Stomach (tissue), 4 donors: Measurements from ENCODE around the gene RBM19.

Source experiments
- POLR2AphosphoS5 ChIP-seq, 3 donors: sonication (generic); formaldehyde crosslinking; IDR thresholded peaks; one replicate each; pipeline ENCODE4 v1.6.1; 2016; ENCODE audit warnings: antibody characterized with exemption in 3 of 3
- TF ChIP-seq, protein P1 (sequence below), 7 experiments: fragments of 450-650 bp in 4 of 7; fragments of 200-600 bp in 3 of 7; sonication (generic) in 3 of 7; IDR thresholded peaks; one replicate each; pipeline ENCODE4 v1.5.1; 2016 to 2019; ENCODE audit warnings: antibody characterized with exemption in 7 of 7, control low read depth in 2 of 7, mild to moderate bottlenecking in 1 of 7

DNA sequence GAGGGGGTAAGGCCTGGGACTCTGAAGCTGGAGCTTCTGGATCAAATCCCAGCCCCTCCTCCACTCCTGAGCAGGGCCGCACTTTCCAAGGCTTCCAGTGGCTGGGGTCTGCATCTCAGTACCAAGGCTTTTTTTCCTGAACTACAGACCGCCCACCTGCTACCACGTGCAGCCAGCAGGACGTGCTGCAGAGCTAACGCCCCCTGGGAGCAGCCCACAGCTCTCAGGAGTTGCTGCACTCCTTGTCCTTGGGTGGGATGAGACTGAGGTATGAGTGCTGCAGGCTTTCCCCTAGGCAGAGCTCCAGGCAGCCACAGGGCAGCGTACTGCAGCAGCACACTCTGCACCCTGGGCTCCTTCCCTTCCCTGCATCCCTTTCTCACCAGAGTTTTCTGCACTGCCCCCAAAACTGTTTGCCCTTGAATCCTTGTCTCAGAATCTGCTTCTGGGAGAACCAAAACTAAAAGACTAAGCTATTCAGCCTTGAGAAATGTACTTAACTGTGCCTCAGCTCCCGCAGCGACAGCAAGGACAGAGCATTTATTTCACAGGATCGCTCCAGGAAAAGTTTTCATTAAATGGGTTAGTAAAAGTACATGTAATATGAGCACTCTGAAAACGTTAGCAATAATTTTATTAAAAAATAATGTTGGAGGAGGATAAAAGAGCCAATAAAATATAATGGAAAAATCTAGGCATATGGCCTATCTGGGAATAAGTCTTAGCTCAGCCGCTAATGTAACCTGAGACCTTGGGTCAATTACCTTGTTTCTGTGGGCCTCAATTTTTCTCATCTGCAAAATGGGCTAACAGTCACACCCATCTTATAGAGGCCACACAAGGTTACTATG is 25.5 kb downstream of the RBM19 start:
- TF ChIP-seq, protein P1, sequence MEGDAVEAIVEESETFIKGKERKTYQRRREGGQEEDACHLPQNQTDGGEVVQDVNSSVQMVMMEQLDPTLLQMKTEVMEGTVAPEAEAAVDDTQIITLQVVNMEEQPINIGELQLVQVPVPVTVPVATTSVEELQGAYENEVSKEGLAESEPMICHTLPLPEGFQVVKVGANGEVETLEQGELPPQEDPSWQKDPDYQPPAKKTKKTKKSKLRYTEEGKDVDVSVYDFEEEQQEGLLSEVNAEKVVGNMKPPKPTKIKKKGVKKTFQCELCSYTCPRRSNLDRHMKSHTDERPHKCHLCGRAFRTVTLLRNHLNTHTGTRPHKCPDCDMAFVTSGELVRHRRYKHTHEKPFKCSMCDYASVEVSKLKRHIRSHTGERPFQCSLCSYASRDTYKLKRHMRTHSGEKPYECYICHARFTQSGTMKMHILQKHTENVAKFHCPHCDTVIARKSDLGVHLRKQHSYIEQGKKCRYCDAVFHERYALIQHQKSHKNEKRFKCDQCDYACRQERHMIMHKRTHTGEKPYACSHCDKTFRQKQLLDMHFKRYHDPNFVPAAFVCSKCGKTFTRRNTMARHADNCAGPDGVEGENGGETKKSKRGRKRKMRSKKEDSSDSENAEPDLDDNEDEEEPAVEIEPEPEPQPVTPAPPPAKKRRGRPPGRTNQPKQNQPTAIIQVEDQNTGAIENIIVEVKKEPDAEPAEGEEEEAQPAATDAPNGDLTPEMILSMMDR (IDR thresholded peaks at IDR 0.05), result no peak
- TF ChIP-seq POLR2AphosphoS5 (IDR thresholded peaks at IDR 0.05), result no peak
